Spleen (tissue), 11 donors: ENCODE data around the gene HBG1. TPM values are rescaled to one million over a fixed set of nuclear protein-coding genes. Genes with fewer than 3 reads are reported as not detected.
"Not testable (repeated sequence)": the region's sequence is repeated elsewhere in the genome, so short reads cannot be mapped to it uniquely, and the experiment has no call there.

Experiments
- DNase-seq: peaks from one replicate; pipeline ENCODE4 v3.0.0-alpha.2; 2020
- H3K27ac ChIP-seq, 8 donors: fragments of 200-600 bp; sonication (generic) in 7 of 8; 1 replicate in 4 of 8; 2 replicates in 4 of 8; pipeline versions ENCODE4 v1.5.0 to v1.8.0; 2016 to 2021; ENCODE audit warnings: inconsistent platforms in 4 of 8, mild to moderate bottlenecking in 4 of 8, moderate library complexity in 1 of 8
- H3K27me3 ChIP-seq, 7 donors: fragments of 200-600 bp; sonication (generic) in 6 of 7; replicated peaks in 1 of 7; 1 replicate in 4 of 7; 2 replicates in 3 of 7; pipeline versions ENCODE4 v1.5.0 to v1.8.0; 2016 to 2021; ENCODE audit warnings: inconsistent platforms in 3 of 7, mild to moderate bottlenecking in 1 of 7
- H3K36me3 ChIP-seq, 6 donors: fragments of 200-600 bp; sonication (generic) in 5 of 6; 1 replicate in 4 of 6; 2 replicates in 2 of 6; pipeline versions ENCODE4 v1.5.0 to v1.8.0; 2016 to 2021; ENCODE audit warnings: inconsistent platforms in 2 of 6
- H3K4me1 ChIP-seq, 6 donors: fragments of 200-600 bp; sonication (generic) in 5 of 6; 1 replicate in 3 of 6; 2 replicates in 3 of 6; pipeline versions ENCODE4 v1.5.0 to v1.8.0; 2016 to 2021; ENCODE audit warnings: inconsistent platforms in 3 of 6
- H3K4me3 ChIP-seq, 8 donors: fragments of 200-600 bp; sonication (generic) in 7 of 8; 1 replicate in 4 of 8; 2 replicates in 4 of 8; pipeline versions ENCODE4 v1.5.0 to v1.8.0; 2016 to 2021; ENCODE audit warnings: inconsistent platforms in 4 of 8, mild to moderate bottlenecking in 4 of 8, moderate library complexity in 2 of 8
- H3K9me3 ChIP-seq, 8 donors: fragments of 200-600 bp; sonication (generic) in 7 of 8; 1 replicate in 4 of 8; 2 replicates in 4 of 8; pipeline versions ENCODE4 v1.5.0 to v1.8.0; 2016 to 2021; ENCODE audit warnings: inconsistent platforms in 4 of 8
- POLR2A ChIP-seq, 3 donors: fragments of 450-650 bp; IDR thresholded peaks; one replicate each; pipeline ENCODE4 v1.5.1; 2017; ENCODE audit warnings: antibody characterized with exemption in 3 of 3, mild to moderate bottlenecking in 1 of 3
- POLR2AphosphoS5 ChIP-seq, 3 donors: sonication (generic); formaldehyde crosslinking; IDR thresholded peaks; one replicate each; pipeline ENCODE4 v1.5.1; 2017; ENCODE audit warnings: antibody characterized with exemption in 3 of 3
- WGBS, 5 donors: extraction: QIAGEN DNeasy Blood & Tissue Kit in 3 of 5; methylation state at CpG; one replicate each; pipeline versions ENCODE4 v1.1.5 to v1.1.7; 2013 to 2018; 5-methylcytosine and 5-hydroxymethylcytosine counted together
- intact Hi-C: fragments of 100-400 bp; cut with DNase I; formaldehyde crosslinking; loops from one replicate; pipeline ENCODE4 v1.15.0; 2023; ENCODE audit warnings: low total_unique reads
- polyA plus RNA-seq, 3 donors: library from polyadenylated mRNA; stranded (reverse); fragments of 200-250 nt; gene quantifications; one replicate each; pipeline ENCODE4 v1.2.1, GENCODE V29; 2013
- total RNA-seq, 7 donors: library from RNA; depleted of rRNA in 3 of 7; stranded (reverse); fragments of >200 nt in 3 of 7; fragmentation: NEBNext Ultra II Directional in 4 of 7; extraction: Animal tissue kit (Norgen Biotek cat#: 25700) in 4 of 7; gene quantifications; one replicate each; pipeline versions ENCODE4 v1.1.0 to v1.2.1, GENCODE V29; 2016 to 2021
- TF ChIP-seq, protein P1 (sequence below), 11 experiments: fragments of 200-600 bp in 7 of 11; fragments of 450-650 bp in 4 of 11; sonication (generic) in 4 of 11; IDR thresholded peaks in 8 of 11; conservative IDR thresholded peaks in 3 of 11; 1 replicate in 7 of 11; 2 replicates in 4 of 11; pipeline versions ENCODE4 v1.4.0 to v1.8.0; 2016 to 2021; ENCODE audit warnings: antibody characterized with exemption in 11 of 11, inconsistent platforms in 4 of 11, mild to moderate bottlenecking in 1 of 11
- donor health status: healthy with polysubstance abuse.
- donor health status: DM: no; HTN: no; CAD: no; lungs with moderate emphysema.
- donor health status: DM: no; HTN: no; CAD: no.
- donor health status: Bipolar disorder and iron deficiency.
- donor health status: healthy.
- donor health status: DM: no; HTN: no; CAD: no.
- donor health status: DM: yes; HTN: yes; CAD: no.

HBG1 gene
- total and polyA plus RNA-seq, 10 donors = 0.21 to 15.0 (median 1.2) TPM; not detected in 7

- no peak for TF ChIP-seq POLR2A (IDR thresholded peaks at IDR 0.05)
- TF ChIP-seq POLR2AphosphoS5 (IDR thresholded peaks at IDR 0.05) = no peak
- TF ChIP-seq, protein P1, sequence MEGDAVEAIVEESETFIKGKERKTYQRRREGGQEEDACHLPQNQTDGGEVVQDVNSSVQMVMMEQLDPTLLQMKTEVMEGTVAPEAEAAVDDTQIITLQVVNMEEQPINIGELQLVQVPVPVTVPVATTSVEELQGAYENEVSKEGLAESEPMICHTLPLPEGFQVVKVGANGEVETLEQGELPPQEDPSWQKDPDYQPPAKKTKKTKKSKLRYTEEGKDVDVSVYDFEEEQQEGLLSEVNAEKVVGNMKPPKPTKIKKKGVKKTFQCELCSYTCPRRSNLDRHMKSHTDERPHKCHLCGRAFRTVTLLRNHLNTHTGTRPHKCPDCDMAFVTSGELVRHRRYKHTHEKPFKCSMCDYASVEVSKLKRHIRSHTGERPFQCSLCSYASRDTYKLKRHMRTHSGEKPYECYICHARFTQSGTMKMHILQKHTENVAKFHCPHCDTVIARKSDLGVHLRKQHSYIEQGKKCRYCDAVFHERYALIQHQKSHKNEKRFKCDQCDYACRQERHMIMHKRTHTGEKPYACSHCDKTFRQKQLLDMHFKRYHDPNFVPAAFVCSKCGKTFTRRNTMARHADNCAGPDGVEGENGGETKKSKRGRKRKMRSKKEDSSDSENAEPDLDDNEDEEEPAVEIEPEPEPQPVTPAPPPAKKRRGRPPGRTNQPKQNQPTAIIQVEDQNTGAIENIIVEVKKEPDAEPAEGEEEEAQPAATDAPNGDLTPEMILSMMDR (IDR thresholded peaks at IDR 0.05 in 8 of 11, conservative IDR thresholded peaks at IDR 0.05 in 3 of 11) = no peak
- no peak for DNase-seq
- Histone ChIP-seq H3K9me3 (no peaks in the 10 kb centered on the region), H3K27me3 (no peaks in the 10 kb centered on the region), H3K36me3 (no peaks in the 10 kb centered on the region), H3K4me1 (no peaks in the 10 kb centered on the region), H3K27ac (no peak overlapping the region), H3K4me3 (no peak overlapping the region)
- WGBS, 5 donors = 53 to 78% (median 73%) methylated on average over 1 of the region's 1 CpG
- intact Hi-C loops = no loop called here
Measured at GRCh38 chr11:5252919-5253265, 3.2 kb upstream of the HBG1 start.

DNA sequence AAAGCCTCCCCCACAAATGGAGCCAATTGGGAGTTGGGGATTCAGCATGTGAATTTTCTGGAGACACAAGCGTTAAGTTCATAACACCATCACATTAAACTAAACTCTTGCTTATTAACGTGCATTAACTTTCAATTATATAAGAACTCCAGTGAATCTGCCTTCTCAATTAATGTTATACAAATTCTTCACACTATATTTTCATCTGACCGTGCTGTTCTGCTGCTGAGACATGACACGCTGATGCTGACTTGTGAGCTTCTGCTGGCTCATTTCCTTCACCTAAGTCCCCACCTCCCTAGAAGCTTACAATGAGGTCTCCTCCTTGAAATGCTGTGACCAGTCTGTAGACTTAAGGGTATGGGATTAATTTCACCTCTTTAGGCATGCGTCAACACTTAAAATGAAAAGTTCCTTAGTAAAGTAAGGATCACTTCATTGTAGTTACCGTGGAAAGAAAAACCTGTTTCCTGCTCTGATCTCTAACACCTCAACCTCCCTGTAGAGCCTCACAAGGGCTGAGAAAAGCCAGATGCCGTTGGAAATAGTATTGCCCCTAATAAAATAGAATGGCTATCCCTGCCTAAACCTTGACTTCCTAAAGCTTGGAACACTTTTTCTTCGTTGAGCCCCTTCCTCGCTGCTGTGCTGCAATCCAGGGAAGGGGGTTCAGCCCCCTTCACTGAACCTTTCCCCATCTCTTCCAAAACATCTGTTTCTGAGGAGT is 2.7 kb upstream of the HBG1 start:
- no peaks in the 10 kb centered on the region for H3K36me3 ChIP-seq
- no peaks in the 10 kb centered on the region for H3K4me1 ChIP-seq
- intact Hi-C loops = no loop called here
- 65 to 75% (median 72%) methylated on average over 9 of the region's 9 CpGs for WGBS, 5 donors
- no peak for DNase-seq
- no peaks in the 10 kb centered on the region for H3K9me3 ChIP-seq
- no peak for TF ChIP-seq POLR2A (IDR thresholded peaks at IDR 0.05)
- no peak for TF ChIP-seq POLR2AphosphoS5 (IDR thresholded peaks at IDR 0.05)
- TF ChIP-seq, protein P1 (IDR thresholded peaks at IDR 0.05 in 8 of 11, conservative IDR thresholded peaks at IDR 0.05 in 3 of 11) = no peak
- no peak overlapping the region for H3K27ac ChIP-seq
- H3K27me3 ChIP-seq = no peaks in the 10 kb centered on the region
- H3K4me3 ChIP-seq = no peak overlapping the region

- TF ChIP-seq, protein P1 (IDR thresholded peaks at IDR 0.05 in 8 of 11, conservative IDR thresholded peaks at IDR 0.05 in 3 of 11) = no peak
- TF ChIP-seq POLR2A (IDR thresholded peaks at IDR 0.05) (no peak), POLR2AphosphoS5 (IDR thresholded peaks at IDR 0.05) (no peak)
- Histone ChIP-seq H3K27ac (no peak overlapping the region), H3K9me3 (no peaks in the 10 kb centered on the region), H3K4me3 (no peak overlapping the region), H3K4me1 (no peaks in the 10 kb centered on the region), H3K27me3 (no peaks in the 10 kb centered on the region), H3K36me3 (no peaks in the 10 kb centered on the region)
- intact Hi-C loops = no loop called here
- 22 to 78% (median 66%) methylated on average over 2 of the region's 2 CpGs for WGBS, 5 donors
- no peak for DNase-seq
Measured at GRCh38 chr11:5251746-5252145, 2.1 kb upstream of the HBG1 start.

DNA sequence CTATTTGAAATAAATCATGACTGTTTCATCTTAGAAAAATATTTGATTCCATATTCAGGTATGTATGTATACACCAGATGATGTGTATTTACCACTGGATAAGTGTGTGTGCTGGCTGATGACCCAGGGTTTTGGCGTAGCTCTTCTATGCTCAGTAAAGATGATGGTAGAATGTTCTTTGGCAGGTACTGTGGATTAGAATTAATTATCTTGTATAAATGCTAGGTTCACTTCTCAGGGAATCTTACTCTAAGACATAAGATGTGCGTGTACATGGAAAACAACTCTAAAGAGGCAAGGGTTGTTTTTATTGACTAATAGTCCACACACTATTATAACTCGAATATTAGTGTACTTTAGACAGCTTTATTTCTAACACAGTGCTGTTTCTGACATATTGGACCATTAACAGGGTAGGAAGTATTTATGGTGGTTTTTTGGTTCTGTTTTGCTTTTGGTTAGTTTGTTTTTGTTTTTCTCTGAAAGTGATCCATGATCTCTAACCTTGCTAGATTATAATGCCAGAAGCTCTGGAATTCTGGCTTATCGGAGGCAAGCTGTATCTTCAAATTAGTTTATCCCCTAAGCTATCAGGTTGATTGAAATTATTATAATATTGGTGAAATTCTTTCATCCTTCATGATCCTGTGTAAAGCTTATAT is 1.0 kb upstream of the HBG1 start:
- no peak for DNase-seq
- H3K4me3 ChIP-seq = no peak overlapping the region
- H3K27ac ChIP-seq = no peak overlapping the region
- no peaks in the 10 kb centered on the region for H3K9me3 ChIP-seq
- no peaks in the 10 kb centered on the region for H3K27me3 ChIP-seq
- 82 to 90% (median 87%) methylated on average over 4 of the region's 4 CpGs for WGBS, 5 donors
- H3K36me3 ChIP-seq = no peaks in the 10 kb centered on the region
- intact Hi-C loops = no loop called here
- TF ChIP-seq POLR2AphosphoS5 (IDR thresholded peaks at IDR 0.05) = no peak
- TF ChIP-seq, protein P1 (IDR thresholded peaks at IDR 0.05 in 8 of 11, conservative IDR thresholded peaks at IDR 0.05 in 3 of 11) = no peak
- TF ChIP-seq POLR2A (IDR thresholded peaks at IDR 0.05) = no peak
- H3K4me1 ChIP-seq = no peaks in the 10 kb centered on the region

DNA sequence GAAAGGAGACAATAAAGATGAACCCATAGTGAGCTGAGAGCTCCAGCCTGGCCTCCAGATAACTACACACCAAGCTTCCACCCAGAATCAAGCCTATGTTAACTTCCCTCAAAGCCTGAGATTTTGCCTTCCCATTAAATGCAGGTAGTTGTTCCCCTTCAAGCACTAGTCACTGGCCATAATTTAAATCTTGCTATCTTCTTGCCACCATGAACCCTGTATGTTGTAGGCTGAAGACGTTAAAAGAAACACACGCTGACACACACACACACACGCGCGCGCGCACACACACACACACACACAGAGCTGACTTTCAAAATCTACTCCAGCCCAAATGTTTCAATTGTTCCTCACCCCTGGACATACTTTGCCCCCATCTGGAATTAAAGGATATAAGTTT is 1.2 kb downstream of the HBG1 start:
- WGBS, 5 donors = 26 to 98% (median 81%) methylated on average over 7 of the region's 7 CpGs
- H3K27me3 ChIP-seq, DNase-seq, H3K36me3 ChIP-seq, H3K9me3 ChIP-seq, H3K27ac ChIP-seq, H3K4me3 ChIP-seq, intact Hi-C loops, H3K4me1 ChIP-seq: not testable (repeated sequence)
